ENCODE measurements around the gene CLSTN2.

DNA sequence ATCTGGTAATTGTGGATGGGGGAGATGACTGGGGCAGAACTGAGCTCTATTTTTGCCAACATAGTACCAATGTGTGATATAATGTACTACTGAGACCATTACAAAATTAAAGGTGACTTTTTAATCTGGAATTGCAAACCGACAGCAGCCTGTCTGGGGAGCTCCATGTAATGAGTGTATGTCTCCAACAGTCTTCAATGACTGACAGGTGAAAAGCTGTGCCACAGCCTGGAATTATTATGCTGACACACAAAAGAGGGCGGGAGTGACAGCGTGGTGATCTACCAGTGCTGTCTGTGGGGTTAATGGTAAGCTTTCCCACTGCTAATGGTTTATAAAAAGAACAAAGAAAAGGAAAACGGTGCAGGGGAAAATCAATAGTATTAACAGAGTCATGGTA, 143.4 kb downstream of the CLSTN2 start:
- TF ChIP-seq, protein P1, sequence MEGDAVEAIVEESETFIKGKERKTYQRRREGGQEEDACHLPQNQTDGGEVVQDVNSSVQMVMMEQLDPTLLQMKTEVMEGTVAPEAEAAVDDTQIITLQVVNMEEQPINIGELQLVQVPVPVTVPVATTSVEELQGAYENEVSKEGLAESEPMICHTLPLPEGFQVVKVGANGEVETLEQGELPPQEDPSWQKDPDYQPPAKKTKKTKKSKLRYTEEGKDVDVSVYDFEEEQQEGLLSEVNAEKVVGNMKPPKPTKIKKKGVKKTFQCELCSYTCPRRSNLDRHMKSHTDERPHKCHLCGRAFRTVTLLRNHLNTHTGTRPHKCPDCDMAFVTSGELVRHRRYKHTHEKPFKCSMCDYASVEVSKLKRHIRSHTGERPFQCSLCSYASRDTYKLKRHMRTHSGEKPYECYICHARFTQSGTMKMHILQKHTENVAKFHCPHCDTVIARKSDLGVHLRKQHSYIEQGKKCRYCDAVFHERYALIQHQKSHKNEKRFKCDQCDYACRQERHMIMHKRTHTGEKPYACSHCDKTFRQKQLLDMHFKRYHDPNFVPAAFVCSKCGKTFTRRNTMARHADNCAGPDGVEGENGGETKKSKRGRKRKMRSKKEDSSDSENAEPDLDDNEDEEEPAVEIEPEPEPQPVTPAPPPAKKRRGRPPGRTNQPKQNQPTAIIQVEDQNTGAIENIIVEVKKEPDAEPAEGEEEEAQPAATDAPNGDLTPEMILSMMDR (IDR thresholded peaks at IDR 0.05; ENCODE audit: low read length) = no peak
- TF ChIP-seq EZH2 (optimal IDR thresholded peaks at IDR 0.05; ENCODE audit: low read depth, low read length) (no peak), EZH2phosphoT487 (IDR thresholded peaks at IDR 0.05; ENCODE audit: low read length) (no peak)

Measured in MM.1S (cell line).